GM19025 (cell line): ENCODE measurements around the gene THUMPD3.
A peak's percentile ranks its signal among the peaks of the same experiment; 100 is the strongest.

Experiments
- ATAC-seq: cut with Tn5 transposase; IDR thresholded peaks from one replicate; pipeline ENCODE4 v1.9.1; 2021; ENCODE audit warnings: mild to moderate bottlenecking, low read depth, moderate library complexity; ENCODE audit not compliant: unreplicated experiment

The THUMPD3 gene, protein sequence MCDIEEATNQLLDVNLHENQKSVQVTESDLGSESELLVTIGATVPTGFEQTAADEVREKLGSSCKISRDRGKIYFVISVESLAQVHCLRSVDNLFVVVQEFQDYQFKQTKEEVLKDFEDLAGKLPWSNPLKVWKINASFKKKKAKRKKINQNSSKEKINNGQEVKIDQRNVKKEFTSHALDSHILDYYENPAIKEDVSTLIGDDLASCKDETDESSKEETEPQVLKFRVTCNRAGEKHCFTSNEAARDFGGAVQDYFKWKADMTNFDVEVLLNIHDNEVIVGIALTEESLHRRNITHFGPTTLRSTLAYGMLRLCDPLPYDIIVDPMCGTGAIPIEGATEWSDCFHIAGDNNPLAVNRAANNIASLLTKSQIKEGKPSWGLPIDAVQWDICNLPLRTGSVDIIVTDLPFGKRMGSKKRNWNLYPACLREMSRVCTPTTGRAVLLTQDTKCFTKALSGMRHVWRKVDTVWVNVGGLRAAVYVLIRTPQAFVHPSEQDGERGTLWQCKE

DNA sequence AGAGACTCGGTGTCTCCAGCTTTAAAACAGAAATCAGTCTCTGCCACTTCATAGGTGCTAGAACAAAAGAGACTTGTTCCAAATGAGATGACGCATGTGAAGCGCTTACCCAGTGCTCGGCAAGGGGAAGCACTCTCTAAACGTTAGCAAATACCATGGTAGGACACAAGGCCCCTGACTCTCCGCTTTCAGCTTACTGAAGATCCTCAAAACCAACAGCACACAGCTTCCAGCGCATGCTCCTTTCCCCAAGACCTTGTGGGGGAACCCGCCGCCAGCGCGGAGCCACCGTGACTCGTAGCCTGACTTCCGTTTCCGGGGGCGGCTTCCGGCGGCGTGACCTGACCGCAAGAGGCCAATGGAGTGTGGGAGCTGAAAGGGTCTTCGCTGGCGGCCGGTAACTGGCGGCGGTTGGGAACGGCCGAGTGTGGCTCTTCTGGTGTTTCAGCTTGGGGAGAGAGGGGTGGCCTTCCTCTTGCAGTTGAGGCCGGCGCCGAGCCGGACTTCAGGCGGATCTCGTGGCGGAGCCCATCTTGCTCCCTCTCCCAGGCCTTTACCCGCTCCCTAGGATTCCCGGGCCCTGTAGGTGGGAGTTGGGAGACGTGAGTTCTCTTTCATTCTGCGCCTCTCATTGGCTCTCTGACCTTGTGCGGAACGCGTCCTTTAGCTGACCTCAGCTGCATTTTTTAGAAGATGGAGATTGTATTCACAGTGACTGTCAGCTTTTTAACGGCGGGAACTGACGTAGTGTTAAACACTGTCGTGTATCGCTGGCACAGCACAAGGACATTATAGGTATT lies at the start of gene THUMPD3:
THUMPD3 (plus strand) TSS at position 324 of the 800 bp plus-strand sequence. CDS start 2,015 bp downstream, outside the sequence.
- peak; percentile 94 for ATAC-seq

GRCh38 chr3:9314796-9315195 lies 48.1 kb upstream of the THUMPD3 start:
- no peak for ATAC-seq

GRCh38 chr3:9316881-9317361 lies 45.9 kb upstream of the THUMPD3 start:
- no peak for ATAC-seq

DNA sequence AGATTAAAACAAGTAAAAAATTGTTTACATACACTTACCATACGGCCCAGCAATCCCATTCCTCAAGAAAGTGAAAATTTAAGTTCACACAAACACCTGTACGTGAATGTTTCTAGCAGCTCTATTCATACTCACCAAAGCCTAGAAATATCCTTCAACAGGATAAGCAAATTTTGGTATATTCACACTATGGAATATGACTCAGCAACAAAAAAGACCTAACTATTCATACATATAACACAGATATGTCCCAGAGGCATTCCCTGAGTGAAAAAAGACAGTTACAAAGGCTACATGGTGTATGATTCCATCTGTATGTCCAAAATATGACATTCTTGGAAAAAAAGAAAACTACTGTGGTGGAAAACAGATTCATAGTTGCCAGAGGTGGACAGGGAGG lies 40.1 kb upstream of the THUMPD3 start:
- ATAC-seq = no peak

DNA sequence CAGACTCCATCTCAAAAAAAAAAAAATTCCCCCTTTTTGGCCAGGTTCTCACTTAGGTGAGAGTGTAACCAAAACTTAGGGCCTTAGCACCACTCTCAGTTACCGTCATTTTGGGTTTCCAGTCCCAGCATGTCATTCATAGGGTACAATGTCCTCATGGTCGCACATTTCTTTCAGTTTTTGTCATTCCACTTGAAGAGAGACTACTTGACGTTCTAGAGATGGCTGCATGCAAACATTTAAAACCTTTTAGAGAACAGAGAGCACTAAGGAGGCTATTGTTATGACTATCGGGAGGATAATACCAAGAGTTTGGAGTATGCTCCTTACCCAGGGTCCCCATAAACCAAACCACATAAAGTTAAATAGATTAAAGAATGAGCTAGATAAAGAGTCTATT lies 37.9 kb upstream of the THUMPD3 start:
- no peak for ATAC-seq

GRCh38 chr3:9327578-9327977 lies 35.3 kb upstream of the THUMPD3 start:
- ATAC-seq = no peak

DNA sequence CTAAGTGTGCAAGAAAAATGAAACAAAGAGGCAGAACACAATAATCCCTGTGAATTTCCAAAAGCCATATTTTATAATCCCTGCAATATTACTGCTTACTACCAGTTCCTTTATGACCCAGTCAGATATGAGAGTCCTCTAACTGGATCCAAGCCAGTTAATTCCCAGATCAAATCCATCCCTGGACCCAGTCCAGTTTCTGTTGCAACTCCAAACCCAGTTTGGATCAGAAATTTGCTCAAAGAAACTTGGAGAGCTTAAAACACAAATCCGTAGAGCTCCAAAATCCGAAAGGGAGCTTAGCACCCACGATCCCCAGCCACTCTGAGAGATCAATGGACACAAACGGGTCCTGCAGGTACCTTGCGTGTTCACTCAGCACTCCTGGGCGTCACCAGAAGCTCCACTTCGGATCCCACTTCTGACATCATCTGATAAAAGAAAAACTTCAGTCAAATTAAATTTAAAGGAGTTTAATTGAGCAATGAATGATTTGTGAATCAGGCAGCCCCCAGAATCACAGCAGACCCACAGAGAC lies 32.6 kb upstream of the THUMPD3 start:
- no peak for ATAC-seq

DNA sequence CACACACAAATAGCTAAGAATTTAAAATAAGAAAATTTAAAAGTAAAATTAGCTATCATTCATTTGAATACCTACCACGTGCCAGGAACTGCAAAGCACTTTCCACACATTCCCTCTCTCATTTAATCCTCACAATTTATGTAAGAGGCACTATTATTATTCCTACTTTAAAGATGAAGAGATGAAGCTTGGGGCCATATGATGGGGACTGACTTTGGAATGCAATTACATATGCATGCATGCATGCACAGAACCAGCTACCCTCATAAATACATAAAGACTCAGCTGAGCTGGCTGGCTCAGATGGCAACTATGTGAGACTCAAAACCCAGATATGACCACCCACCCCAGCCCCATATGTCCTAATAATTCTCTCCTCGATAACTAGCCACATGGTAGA lies 31.7 kb upstream of the THUMPD3 start:
- ATAC-seq = no peak

DNA sequence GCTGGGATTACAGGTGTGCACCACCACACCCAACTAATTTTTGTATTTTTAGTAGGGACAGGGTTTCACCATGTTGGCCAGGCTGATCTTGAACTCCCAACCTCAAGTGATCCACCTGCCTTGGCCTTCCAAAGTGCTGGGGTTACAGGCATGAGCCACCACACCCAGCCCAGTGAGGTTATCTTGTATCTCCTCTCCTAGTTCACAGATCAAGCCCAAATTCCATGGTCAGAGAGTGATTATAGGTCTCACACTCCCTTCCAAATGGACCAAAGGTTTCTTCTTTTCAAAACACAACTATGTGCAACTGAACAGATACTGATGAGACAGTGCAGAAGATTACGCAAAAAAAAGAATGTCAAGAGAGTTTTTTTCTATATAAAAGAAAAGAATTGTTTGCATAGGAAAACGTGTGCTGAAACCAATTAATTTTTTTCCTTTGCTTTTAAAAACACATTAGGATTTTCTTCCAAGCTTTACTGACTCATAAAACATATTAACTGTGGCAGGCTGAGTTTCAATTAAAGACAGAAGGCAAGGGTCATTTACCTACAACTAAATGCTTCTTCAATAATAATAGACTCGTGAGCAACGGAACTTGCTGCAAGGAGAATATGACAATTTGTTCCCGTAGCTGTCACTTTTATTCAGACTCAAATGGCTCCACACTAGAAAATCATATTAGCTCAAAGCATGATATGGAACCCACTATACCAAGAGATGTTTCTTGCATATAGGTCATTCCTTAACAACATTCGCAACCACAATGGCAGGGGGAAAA lies 30.4 kb upstream of the THUMPD3 start:
- ATAC-seq = no peak

GRCh38 chr3:9339761-9340471 lies 22.9 kb upstream of the THUMPD3 start:
- ATAC-seq = no peak

- no peak for ATAC-seq
These were observed 22.4 kb upstream of the THUMPD3 start for GRCh38 chr3:9340472-9340902.

DNA sequence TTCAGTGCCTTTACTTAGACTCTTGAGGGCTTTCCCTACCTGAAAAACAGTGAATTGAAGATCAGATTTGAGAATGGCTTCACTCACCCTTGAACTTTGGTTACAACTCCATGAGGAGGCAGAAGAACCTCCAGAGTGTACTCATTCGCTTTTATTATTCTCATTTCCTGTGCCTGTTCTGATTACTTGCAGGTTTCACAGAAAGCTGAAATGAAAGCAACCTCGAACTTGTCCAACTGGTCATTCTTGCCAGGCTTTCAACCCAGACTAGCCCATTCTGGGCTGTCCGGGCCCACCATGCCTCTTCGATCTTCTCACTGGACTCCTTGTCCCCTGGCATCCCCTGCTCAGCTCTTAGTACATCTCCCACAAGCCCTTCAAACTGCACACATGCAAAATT lies 20.2 kb upstream of the THUMPD3 start:
- no peak for ATAC-seq

DNA sequence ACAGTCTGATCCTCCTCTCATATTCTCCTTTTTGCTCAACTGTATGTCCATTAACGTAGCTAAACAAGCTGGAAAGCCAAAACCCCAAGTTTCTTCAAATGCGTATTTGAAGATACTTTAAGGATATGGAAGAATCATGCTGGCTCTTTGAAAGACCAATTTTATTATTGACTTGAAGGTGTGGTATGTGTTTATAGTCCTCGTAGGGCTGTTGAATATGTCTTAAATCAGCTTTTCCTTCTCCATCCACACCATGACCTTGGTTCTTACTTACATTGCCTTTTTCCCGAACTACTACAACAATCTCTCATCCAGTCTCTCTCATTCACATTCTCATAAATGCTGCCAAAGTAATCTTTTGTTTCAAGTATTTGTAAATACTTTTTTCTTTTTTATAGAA lies 19.7 kb upstream of the THUMPD3 start:
- ATAC-seq = no peak

DNA sequence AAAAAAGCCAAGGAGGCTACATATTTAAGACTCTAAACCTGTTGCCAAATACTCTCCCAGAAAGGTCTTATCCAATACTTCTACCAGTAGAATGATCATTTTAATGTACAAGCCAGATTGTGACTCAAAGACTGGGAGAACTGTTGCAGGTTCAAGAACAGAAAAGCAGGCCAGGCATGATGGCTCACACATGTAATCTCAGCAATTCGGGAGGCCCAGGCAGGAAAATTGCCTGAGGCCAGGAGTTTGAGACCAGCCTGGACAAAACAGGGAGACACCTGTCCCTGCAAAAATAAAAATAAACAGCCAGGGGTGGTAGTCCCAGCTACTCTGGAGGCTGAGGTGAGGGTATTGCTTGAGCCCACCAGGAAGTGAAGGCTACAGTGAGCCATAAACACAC lies 17.8 kb upstream of the THUMPD3 start:
- ATAC-seq = no peak

- no peak for ATAC-seq
These were observed 16.7 kb upstream of the THUMPD3 start for GRCh38 chr3:9346141-9346540.

DNA sequence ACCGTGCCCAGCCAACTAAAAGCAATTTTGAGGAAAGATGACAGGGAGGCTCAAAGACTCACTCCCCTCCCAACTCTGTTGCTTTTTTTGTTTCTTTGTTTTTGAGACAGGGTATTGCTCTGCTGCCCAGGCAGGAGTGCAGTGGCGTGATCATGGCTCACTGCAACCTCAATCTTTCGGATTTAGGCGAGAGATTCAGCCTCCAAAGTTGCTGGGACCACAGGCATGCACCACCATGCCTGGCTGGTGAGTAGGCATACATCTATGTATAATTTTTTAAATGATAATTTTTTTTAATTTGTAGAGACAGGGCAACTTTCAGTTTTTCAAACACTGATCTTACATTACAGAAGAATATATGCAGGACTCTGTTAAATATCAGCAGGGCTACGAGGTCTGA lies 15.8 kb upstream of the THUMPD3 start:
- no peak for ATAC-seq

DNA sequence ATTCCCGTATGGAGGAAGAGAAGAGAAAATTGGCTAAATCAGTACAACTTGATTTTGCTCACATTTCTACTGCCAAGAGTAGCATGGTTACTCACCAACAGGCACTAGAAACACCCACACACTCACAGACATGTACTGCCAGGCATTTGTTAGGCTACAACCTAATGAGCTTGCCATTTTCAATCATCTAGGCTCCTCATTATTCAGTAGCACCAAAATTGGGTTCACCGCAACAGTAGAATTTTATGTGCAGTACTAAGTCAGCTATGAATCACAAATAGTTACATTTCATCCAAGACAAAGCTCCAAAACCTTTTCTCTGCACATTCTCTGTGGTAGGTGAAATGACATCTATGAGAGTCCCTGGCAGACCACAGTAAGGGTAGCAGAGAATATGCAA lies 15.0 kb upstream of the THUMPD3 start:
- no peak for ATAC-seq

DNA sequence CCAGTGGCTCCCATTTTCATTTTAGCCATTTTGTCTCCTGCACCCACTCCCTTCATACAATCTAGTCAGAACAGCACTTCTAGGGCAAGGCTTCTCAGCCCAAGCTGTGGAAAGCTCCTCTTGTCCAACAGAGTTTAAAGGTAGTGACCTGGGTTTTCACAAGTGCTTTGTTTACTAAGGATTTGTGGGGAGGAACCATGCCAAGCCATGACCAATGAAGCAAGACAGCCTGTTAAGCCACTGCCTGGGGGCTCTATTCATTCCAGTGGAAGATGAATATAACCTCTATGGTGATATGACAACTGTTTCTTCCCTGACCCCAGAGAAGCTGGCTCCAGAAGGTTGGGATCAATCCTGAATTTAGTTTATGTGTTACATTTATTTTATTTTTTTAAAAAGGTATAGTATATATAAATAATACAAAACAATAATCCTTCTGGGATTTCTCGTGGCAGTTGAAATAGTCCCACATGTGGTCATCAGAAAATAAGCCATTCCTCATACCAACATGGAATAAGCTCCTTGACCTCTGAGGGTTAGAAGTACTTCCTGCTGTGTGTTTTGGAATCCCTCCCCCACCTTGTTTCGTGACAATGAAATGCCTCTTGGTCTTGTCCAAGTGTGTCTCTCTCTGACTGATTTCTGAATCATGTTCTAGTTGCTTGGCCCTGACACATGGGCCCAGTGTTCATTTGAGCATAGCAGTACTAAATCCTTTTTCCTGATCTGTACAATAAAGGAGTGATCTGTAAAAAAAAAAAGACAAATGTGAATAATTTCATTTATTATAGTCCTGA lies 13.3 kb upstream of the THUMPD3 start:
- no peak for ATAC-seq

- ATAC-seq = no peak
These were observed 11.1 kb upstream of the THUMPD3 start for GRCh38 chr3:9351709-9352126.
